Transverse colon (tissue), 4 donors: Measurements from ENCODE around the gene ABCG2.

Experiments used
- CTCF ChIP-seq, 5 experiments: fragments of 200-600 bp in 3 of 5; fragments of 450-650 bp in 2 of 5; sonication (generic) in 3 of 5; IDR thresholded peaks; 1 replicate in 2 of 5; 2 replicates in 3 of 5; pipeline ENCODE4 v1.5.1; 2016 to 2017; ENCODE audit warnings: antibody characterized with exemption in 5 of 5, inconsistent platforms in 3 of 5, mild to moderate bottlenecking in 2 of 5, moderate library complexity in 1 of 5
- POLR2A ChIP-seq: fragments of 450-650 bp; IDR thresholded peaks from one replicate; pipeline ENCODE4 v1.6.1; 2016; ENCODE audit warnings: antibody characterized with exemption, mild to moderate bottlenecking, moderate library complexity
- POLR2AphosphoS5 ChIP-seq, 3 donors: sonication (generic); formaldehyde crosslinking; IDR thresholded peaks; one replicate each; pipeline ENCODE4 v1.6.1; 2016; ENCODE audit warnings: antibody characterized with exemption in 3 of 3

GRCh38 chr4:88075336-88075735 lies 83.1 kb downstream of the ABCG2 start:
- TF ChIP-seq CTCF (IDR thresholded peaks at IDR 0.05): no peak
- no peak for TF ChIP-seq POLR2AphosphoS5 (IDR thresholded peaks at IDR 0.05)
- no peak for TF ChIP-seq POLR2A
